Activated CD8-positive, alpha-beta T cell treated with anti-CD3 and anti-CD28 coated beads for 36 hours (primary cell): Measurements from ENCODE around the gene B4GALT3. TPM values are rescaled to one million over a fixed set of nuclear protein-coding genes. Genes with fewer than 3 reads are reported as not detected.
A peak's percentile ranks its signal among the peaks of the same experiment; 100 is the strongest.

Source experiments
- ATAC-seq: fragments of 200-7000 bp; cut with Tn5 transposase; one replicate; pipeline ENCODE4 v1.10.0; 2021; ENCODE audit warnings: mild to moderate bottlenecking, moderate library complexity
- CTCF ChIA-PET: fragments of 350-600 bp; sonication (Branson Sonifier 250); formaldehyde crosslinking; loops from one replicate; lab custom pipeline; 2021; ENCODE audit warnings: antibody characterized with exemption; lab: Charles Lee
- POLR2A ChIA-PET: fragments of 350-600 bp; sonication (Branson Sonifier 250); formaldehyde crosslinking; loops from one replicate; lab custom pipeline; 2021; ENCODE audit warnings: antibody characterized with exemption; lab: Charles Lee
- DNase-seq: peaks from one replicate; pipeline ENCODE4 v3.0.0-alpha.2; 2020
- H3K27ac Mint-ChIP-seq: one replicate; pipeline ENCODE4 v1.8.0; 2021; ENCODE audit warnings: mild to moderate bottlenecking, mixed read lengths
- H3K27me3 Mint-ChIP-seq: one replicate; pipeline ENCODE4 v1.8.0; 2021; ENCODE audit warnings: mixed read lengths
- H3K36me3 Mint-ChIP-seq: one replicate; pipeline ENCODE4 v1.8.0; 2021; ENCODE audit warnings: low read depth, mixed read lengths
- H3K4me1 Mint-ChIP-seq: one replicate; pipeline ENCODE4 v1.8.0; 2021; ENCODE audit warnings: low read depth, mixed read lengths
- H3K4me3 Mint-ChIP-seq: one replicate; pipeline ENCODE4 v1.8.0; 2021; ENCODE audit warnings: mild to moderate bottlenecking, moderate library complexity, mixed read lengths
- H3K9me3 Mint-ChIP-seq: one replicate; pipeline ENCODE4 v1.8.0; 2021; ENCODE audit warnings: mixed read lengths
- CTCF ChIP-seq: fragments of 200-600 bp; IDR thresholded peaks from one replicate; pipeline ENCODE4 v1.8.0; 2022; ENCODE audit warnings: antibody characterized with exemption, mild to moderate bottlenecking
- intact Hi-C: fragments of 100-400 bp; cut with micrococcal nuclease; formaldehyde crosslinking; loops from one replicate; pipeline ENCODE4 v1.10.0; 2022
- total RNA-seq, 2 experiments: library from RNA; stranded (reverse); gene quantifications; one replicate each; pipeline ENCODE4 v1.2.3, GENCODE V29; 2021

B4GALT3 gene
- total RNA-seq, 2 experiments from 2014 or later = 39.9 to 40.8 TPM

DNA sequence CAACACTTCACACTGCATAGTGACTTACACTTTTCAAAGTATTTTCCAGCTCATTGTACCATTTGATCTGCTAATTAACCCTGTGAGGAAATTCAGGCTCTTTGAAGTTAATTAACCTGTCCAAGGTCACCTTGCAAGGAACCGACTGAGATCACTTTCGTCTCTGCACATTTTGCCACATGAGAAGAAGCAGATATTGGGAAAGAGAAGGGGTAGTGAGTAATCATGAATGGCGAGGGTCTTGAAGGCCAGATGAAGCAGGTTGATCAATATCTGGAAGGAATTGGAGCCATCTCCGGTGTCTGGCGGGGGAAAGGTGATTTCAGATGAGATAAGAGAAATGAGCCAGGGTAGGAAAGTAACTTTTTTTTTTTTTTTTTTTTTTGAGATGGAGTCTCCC is 42.7 kb upstream of the B4GALT3 start:
- ChIA-PET CTCF (interaction anchor here (1.0 to 15.8 kb wide), 6 partner anchors 14 to 162 kb away, joined by 3 to 306 read pairs (median 16); partner anchors contain the start of genes ADAMTS4 and NDUFS2), POLR2A (interaction anchor here (1.0 to 9.4 kb wide), 3 partner anchors 9 to 34 kb away, joined by 3 to 82 read pairs (median 4); partner anchors contain the start of genes ADAMTS4 and NDUFS2)
- no peak overlapping the region for H3K4me3 Mint-ChIP-seq
- no peak for ATAC-seq
- no peak overlapping the region for H3K27ac Mint-ChIP-seq
- no peaks in the 10 kb centered on the region for H3K27me3 Mint-ChIP-seq
- H3K4me1 Mint-ChIP-seq = peaks cover 51% of the 10 kb centered on the region
- H3K36me3 Mint-ChIP-seq = peaks cover 3% of the 10 kb centered on the region
- no peak for DNase-seq
- intact Hi-C loops = no loop called here
- TF ChIP-seq CTCF = no peak
- H3K9me3 Mint-ChIP-seq = no peaks in the 10 kb centered on the region

DNA sequence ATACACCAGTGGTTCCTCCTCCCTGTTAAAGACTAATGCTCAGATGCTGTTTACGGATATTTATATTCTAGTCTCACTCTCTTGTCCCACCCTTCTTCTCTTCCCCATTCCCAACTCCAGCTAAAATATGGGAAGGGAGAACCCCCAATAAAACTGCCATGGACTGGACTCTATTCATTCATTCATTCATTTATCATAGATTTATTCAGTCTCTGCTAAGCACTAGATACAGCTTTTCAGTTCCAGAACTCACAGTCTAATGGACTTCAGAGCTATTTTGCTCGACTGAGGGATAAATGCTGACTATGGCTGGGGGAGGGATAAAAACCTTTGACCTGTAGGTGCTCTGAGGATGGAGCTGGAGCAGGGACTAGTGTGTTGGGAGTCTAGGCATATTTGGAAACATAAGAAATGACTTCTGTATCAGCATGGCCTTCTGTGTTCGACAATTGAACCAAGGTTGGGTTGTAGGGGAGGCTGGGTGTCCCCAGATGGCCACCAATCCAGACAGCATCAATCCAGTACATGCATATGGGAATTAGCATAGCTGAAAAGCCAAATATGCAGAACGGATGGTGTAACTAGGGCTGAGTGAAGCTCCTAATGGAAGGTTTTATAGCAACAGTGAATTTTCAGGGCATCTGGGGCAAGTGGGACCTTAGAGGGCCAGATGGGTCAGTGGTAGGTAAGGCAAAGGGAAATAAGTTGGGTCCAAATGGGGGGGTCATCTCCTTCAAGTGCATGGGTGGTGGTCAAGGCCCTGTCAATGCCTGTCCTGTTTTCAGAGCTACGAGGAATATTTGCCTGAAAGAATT is 42.0 kb upstream of the B4GALT3 start:
- POLR2A ChIA-PET = interaction anchor here (0.6 to 9.4 kb wide), 5 partner anchors 8 to 33 kb away, joined by 3 to 82 read pairs (median 4); partner anchors contain the start of genes ADAMTS4 and NDUFS2
- H3K36me3 Mint-ChIP-seq = peaks cover 8% of the 10 kb centered on the region
- DNase-seq = no peak
- H3K27me3 Mint-ChIP-seq = no peaks in the 10 kb centered on the region
- H3K4me1 Mint-ChIP-seq = peaks cover 54% of the 10 kb centered on the region
- no peak for ATAC-seq
- intact Hi-C loops = no loop called here
- H3K27ac Mint-ChIP-seq = peak overlapping the region; percentile 76
- no peak for TF ChIP-seq CTCF
- CTCF ChIA-PET = interaction anchor here (0.9 to 15.8 kb wide), 7 partner anchors 8 to 163 kb away, joined by 3 to 306 read pairs (median 6); partner anchors contain the start of genes ADAMTS4 and NDUFS2
- H3K4me3 Mint-ChIP-seq = no peak overlapping the region
- H3K9me3 Mint-ChIP-seq = no peaks in the 10 kb centered on the region

- ChIA-PET CTCF (interaction anchor here (0.9 to 15.8 kb wide), 7 partner anchors 9 to 164 kb away, joined by 3 to 306 read pairs (median 6); partner anchors contain the start of genes ADAMTS4 and NDUFS2), POLR2A (interaction anchor here (0.6 to 9.4 kb wide), 4 partner anchors 12 to 32 kb away, joined by 3 to 82 read pairs (median 4); partner anchors contain the start of genes ADAMTS4 and NDUFS2)
- TF ChIP-seq CTCF = no peak
- no peaks in the 10 kb centered on the region for H3K27me3 Mint-ChIP-seq
- ATAC-seq (no peak), DNase-seq (no peak)
- no peaks in the 10 kb centered on the region for H3K9me3 Mint-ChIP-seq
- H3K27ac Mint-ChIP-seq = peak overlapping the region; percentile 76
- peaks cover 15% of the 10 kb centered on the region for H3K36me3 Mint-ChIP-seq
- peaks cover 54% of the 10 kb centered on the region for H3K4me1 Mint-ChIP-seq
- H3K4me3 Mint-ChIP-seq = no peak overlapping the region
- intact Hi-C loops = no loop called here
Observed at GRCh38 chr1:161218301-161219077, 41.2 kb upstream of the B4GALT3 start.

DNA sequence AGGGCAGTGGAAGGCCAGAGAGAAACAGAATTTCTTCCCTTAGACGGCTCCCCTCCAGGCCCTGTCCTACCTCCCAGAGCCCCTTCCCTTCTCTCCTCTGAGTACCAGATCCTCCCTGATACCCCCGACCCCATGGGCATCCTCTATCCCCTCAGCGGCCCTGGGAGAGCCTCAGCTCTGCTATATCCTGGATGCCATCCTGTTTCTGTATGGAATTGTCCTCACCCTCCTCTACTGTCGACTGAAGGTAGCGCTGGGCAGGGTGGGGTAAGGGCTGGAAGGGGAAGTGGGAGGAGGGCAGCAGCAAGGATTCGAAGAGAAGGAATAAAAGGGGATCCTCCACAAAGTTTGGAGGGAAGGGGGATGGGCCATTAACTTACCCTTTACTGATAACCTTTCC is 40.5 kb upstream of the B4GALT3 start:
- Mint-ChIP-seq H3K4me1 (peaks cover 54% of the 10 kb centered on the region), H3K36me3 (peaks cover 21% of the 10 kb centered on the region), H3K27ac (peak overlapping the region; percentile 76), H3K27me3 (no peaks in the 10 kb centered on the region), H3K4me3 (no peak overlapping the region), H3K9me3 (no peaks in the 10 kb centered on the region)
- ChIA-PET POLR2A (interaction anchor here (1.0 to 9.4 kb wide), 3 partner anchors 16 to 41 kb away, joined by 3 to 82 read pairs (median 3); partner anchors contain the start of genes ADAMTS4 and NDUFS2), CTCF (interaction anchor here (1.3 to 15.8 kb wide), 5 partner anchors 8 to 164 kb away, joined by 3 to 306 read pairs (median 28); partner anchors contain the start of genes ADAMTS4, NDUFS2 and TOMM40L)
- ATAC-seq = no peak
- no peak for TF ChIP-seq CTCF
- intact Hi-C loops = no loop called here
- no peak for DNase-seq
